OCI-LY7 (cell line): ENCODE data around the gene POP5. TPM values are rescaled to one million over a fixed set of nuclear protein-coding genes. Genes with fewer than 3 reads are reported as not detected.

Experiments used
- BruUV-seq: library from RNA; stranded (reverse); fragments of 400-500 nt; replicated peaks from 2 replicates; lab custom pipeline; 2021; lab: Mats Ljungman, UMichigan
- CTCF ChIA-PET: fragments of 300-600 bp; sonication (Branson Sonifier 250); formaldehyde crosslinking; loops from one replicate; lab custom pipeline; 2022; ENCODE audit warnings: antibody characterized with exemption; ENCODE audit not compliant: unreplicated experiment; lab: Charles Lee
- POLR2A ChIA-PET: fragments of 300-600 bp; sonication (Branson Sonifier 250); formaldehyde crosslinking; loops from one replicate; lab custom pipeline; 2022; ENCODE audit warnings: antibody characterized with exemption; lab: Charles Lee
- DNase-seq: peaks from one replicate; pipeline ENCODE4 v3.0.0-alpha.2; 2015; ENCODE audit warnings: low spot score
- H2AFZ ChIP-seq: fragments of 200-600 bp; sonication (generic), shearing (Covaris generic); 2 replicates; pipeline ENCODE4 v1.6.1; 2014; ENCODE audit warnings: mild to moderate bottlenecking, antibody characterized with exemption, low read length, moderate library complexity
- H3K27ac ChIP-seq: fragments of 200-600 bp; sonication (generic); 2 replicates; pipeline ENCODE4 v1.5.1; 2014; ENCODE audit warnings: mixed run types, low read depth, mild to moderate bottlenecking, moderate library complexity, low read length, inconsistent platforms; ENCODE audit not compliant: poor library complexity, severe bottlenecking
- H3K36me3 ChIP-seq: fragments of 200-600 bp; sonication (generic); 2 replicates; pipeline ENCODE4 v1.6.1; 2014; ENCODE audit warnings: mild to moderate bottlenecking, antibody characterized with exemption, low read length, moderate library complexity, mixed read lengths; ENCODE audit not compliant: insufficient read depth
- H3K4me1 ChIP-seq: fragments of 200-600 bp; sonication (generic); 2 replicates; pipeline ENCODE4 v1.5.1; 2014; ENCODE audit warnings: mild to moderate bottlenecking, low read length; ENCODE audit not compliant: insufficient read depth, poor library complexity, severe bottlenecking
- H3K4me2 ChIP-seq: fragments of 200-600 bp; sonication (generic); 2 replicates; pipeline ENCODE4 v1.6.1; 2014; ENCODE audit warnings: mild to moderate bottlenecking, low read length
- H3K4me3 ChIP-seq: fragments of 200-600 bp; sonication (generic); 2 replicates; pipeline ENCODE4 v1.5.1; 2014; ENCODE audit warnings: mild to moderate bottlenecking, low read depth, low read length; ENCODE audit not compliant: poor library complexity, severe bottlenecking
- H3K79me2 ChIP-seq: fragments of 200-600 bp; sonication (generic); 2 replicates; pipeline ENCODE4 v1.6.1; 2016; ENCODE audit warnings: low read depth, mild to moderate bottlenecking, low read length, moderate library complexity, mixed read lengths; ENCODE audit not compliant: insufficient read depth
- H3K9me2 ChIP-seq: fragments of 200-600 bp; sonication (generic); 2 replicates; pipeline ENCODE4 v1.6.1; 2016; ENCODE audit warnings: mild to moderate bottlenecking, low read length, mixed read lengths; ENCODE audit not compliant: insufficient read depth
- H3K9me3 ChIP-seq: fragments of 200-600 bp; sonication (generic); 2 replicates; pipeline ENCODE4 v1.6.1; 2014; ENCODE audit warnings: mild to moderate bottlenecking, mixed run types, low read length, mixed read lengths
- H4K20me1 ChIP-seq: fragments of 200-600 bp; sonication (generic); 2 replicates; pipeline ENCODE4 v1.6.1; 2014; ENCODE audit warnings: mild to moderate bottlenecking, antibody characterized with exemption, low read length, moderate library complexity, mixed read lengths; ENCODE audit not compliant: insufficient read depth
- CTCF ChIP-seq: fragments of 200-600 bp; sonication (generic); conservative IDR thresholded peaks from 2 replicates; pipeline ENCODE4 v1.5.1; 2014; ENCODE audit warnings: mild to moderate bottlenecking, antibody characterized with exemption, low read length, moderate library complexity, mixed read lengths
- EZH2phosphoT487 ChIP-seq: fragments of 200-600 bp; sonication (generic); IDR thresholded peaks from 2 replicates; pipeline ENCODE4 v1.6.1; 2018; ENCODE audit warnings: low read depth, borderline replicate concordance, mild to moderate bottlenecking, mixed run types, antibody characterized with exemption, low read length, moderate library complexity, mixed read lengths
- intact Hi-C: fragments of 100-400 bp; cut with micrococcal nuclease; formaldehyde crosslinking; loops from one replicate; pipeline ENCODE4 v1.10.0; 2022; ENCODE audit not compliant: unreplicated experiment
- total RNA-seq, 2 experiments: library from RNA; depleted of rRNA in 1 of 2; stranded (reverse); fragments of >200 nt in 1 of 2; shearing (Covaris generic) in 1 of 2; gene quantifications; 2 replicates each; pipeline ENCODE4 v1.2.3, GENCODE V29; 2014 to 2022

POP5 gene
- total RNA-seq, 2 experiments from 2014 or later = 61.8 to 65.8 TPM

- no peak overlapping the region for H2AFZ ChIP-seq
- H3K27ac ChIP-seq = no peak overlapping the region
- H3K4me3 ChIP-seq = no peak overlapping the region
- ChIA-PET POLR2A (interaction anchor here (1.2 kb wide), 1 partner anchor 19 kb away, joined by 4 read pairs; the partner anchor contains the start of gene POP5), CTCF (no interaction called here)
- no peaks in the 10 kb centered on the region for H3K9me2 ChIP-seq
- intact Hi-C loops = no loop called here
- no peak for DNase-seq
- no peak overlapping the region for H3K4me2 ChIP-seq
- no peaks in the 10 kb centered on the region for H4K20me1 ChIP-seq
- no peaks in the 10 kb centered on the region for H3K79me2 ChIP-seq
- BruUV-seq = no TSS peak
- peaks cover 87% of the 10 kb centered on the region for H3K36me3 ChIP-seq
- no peak for TF ChIP-seq CTCF
- TF ChIP-seq EZH2phosphoT487 = no peak
- no peaks in the 10 kb centered on the region for H3K4me1 ChIP-seq
- no peaks in the 10 kb centered on the region for H3K9me3 ChIP-seq
These were observed 18.3 kb downstream of the POP5 start for GRCh38 chr12:120562906-120563305.

GRCh38 chr12:120557589-120557988 is 23.6 kb downstream of the POP5 start:
- ChIA-PET POLR2A (no interaction called here), CTCF (no interaction called here)
- H3K4me3 ChIP-seq = no peak overlapping the region
- H2AFZ ChIP-seq = no peak overlapping the region
- intact Hi-C loops = no loop called here
- DNase-seq = no peak
- no peak overlapping the region for H3K4me2 ChIP-seq
- BruUV-seq = no TSS peak
- H3K36me3 ChIP-seq = peaks cover 83% of the 10 kb centered on the region
- H3K9me2 ChIP-seq = no peaks in the 10 kb centered on the region
- TF ChIP-seq CTCF (no peak), EZH2phosphoT487 (no peak)
- H3K9me3 ChIP-seq = no peaks in the 10 kb centered on the region
- H3K4me1 ChIP-seq = no peaks in the 10 kb centered on the region
- H4K20me1 ChIP-seq = no peaks in the 10 kb centered on the region
- no peaks in the 10 kb centered on the region for H3K79me2 ChIP-seq
- H3K27ac ChIP-seq = no peak overlapping the region

GRCh38 chr12:120554678-120555077 is 26.5 kb downstream of the POP5 start:
- TF ChIP-seq CTCF (no peak), EZH2phosphoT487 (no peak)
- H3K4me3 ChIP-seq = no peak overlapping the region
- CTCF ChIA-PET = no interaction called here
- H4K20me1 ChIP-seq = no peaks in the 10 kb centered on the region
- H3K79me2 ChIP-seq = peaks cover 11% of the 10 kb centered on the region; the same call in 1 of the 2 replicates
- no peak overlapping the region for H3K27ac ChIP-seq
- H3K4me1 ChIP-seq = no peaks in the 10 kb centered on the region
- POLR2A ChIA-PET = interaction anchor here (0.6 kb wide), 1 partner anchor 143 kb away, joined by 3 read pairs; no protein-coding TSS in a partner anchor
- DNase-seq = no peak
- H2AFZ ChIP-seq = no peak overlapping the region
- intact Hi-C loops = no loop called here
- no peaks in the 10 kb centered on the region for H3K9me2 ChIP-seq
- BruUV-seq = no TSS peak
- no peak overlapping the region for H3K4me2 ChIP-seq
- H3K9me3 ChIP-seq = no peaks in the 10 kb centered on the region
- H3K36me3 ChIP-seq = peaks cover 82% of the 10 kb centered on the region
